Sigmoid colon (tissue), 3 donors: Measurements from ENCODE around the gene NF2.

Experiments
- POLR2A ChIP-seq, 2 donors: fragments of 450-650 bp; IDR thresholded peaks; one replicate each; pipeline ENCODE4 v1.6.1; 2016; ENCODE audit warnings: antibody characterized with exemption in 2 of 2, mild to moderate bottlenecking in 2 of 2, moderate library complexity in 2 of 2
- TF ChIP-seq, protein P1 (sequence below), 4 experiments: fragments of 450-650 bp in 3 of 4; fragments of 200-600 bp in 1 of 4; IDR thresholded peaks; one replicate each; pipeline ENCODE4 v1.5.1; 2016 to 2019; ENCODE audit warnings: antibody characterized with exemption in 4 of 4, mild to moderate bottlenecking in 3 of 4, moderate library complexity in 2 of 4

DNA sequence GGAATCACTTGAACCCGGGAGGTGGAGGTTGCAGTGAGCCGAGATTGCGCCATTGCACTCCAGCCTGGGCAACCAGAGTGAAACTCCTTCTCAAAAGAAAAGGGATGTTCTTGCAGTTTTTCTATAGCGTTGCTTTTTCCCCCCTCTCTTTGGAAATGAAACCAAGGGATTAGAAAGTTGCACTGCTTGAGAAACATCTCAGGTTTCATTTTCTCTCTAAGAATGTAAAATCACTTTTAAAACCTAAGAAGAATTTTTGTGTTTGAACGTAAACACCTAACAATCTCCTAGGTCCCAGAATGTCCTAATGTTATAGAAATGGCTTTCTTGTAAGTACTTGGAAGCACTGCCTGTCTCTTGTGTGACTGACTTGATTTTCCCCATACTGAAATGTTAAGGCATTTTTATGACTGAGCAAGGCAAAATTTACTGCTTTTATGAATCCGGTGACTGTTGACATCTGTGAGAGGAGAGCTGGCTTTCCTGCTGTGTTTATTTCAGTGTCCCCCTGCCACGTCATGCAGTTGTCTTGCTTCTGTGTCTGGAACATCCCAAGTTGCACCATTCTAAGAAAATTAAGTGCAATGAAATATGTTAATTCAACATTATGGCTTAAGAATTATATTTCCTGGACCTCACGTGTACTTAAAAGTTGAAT, 37.7 kb downstream of the NF2 start:
- TF ChIP-seq, protein P1, sequence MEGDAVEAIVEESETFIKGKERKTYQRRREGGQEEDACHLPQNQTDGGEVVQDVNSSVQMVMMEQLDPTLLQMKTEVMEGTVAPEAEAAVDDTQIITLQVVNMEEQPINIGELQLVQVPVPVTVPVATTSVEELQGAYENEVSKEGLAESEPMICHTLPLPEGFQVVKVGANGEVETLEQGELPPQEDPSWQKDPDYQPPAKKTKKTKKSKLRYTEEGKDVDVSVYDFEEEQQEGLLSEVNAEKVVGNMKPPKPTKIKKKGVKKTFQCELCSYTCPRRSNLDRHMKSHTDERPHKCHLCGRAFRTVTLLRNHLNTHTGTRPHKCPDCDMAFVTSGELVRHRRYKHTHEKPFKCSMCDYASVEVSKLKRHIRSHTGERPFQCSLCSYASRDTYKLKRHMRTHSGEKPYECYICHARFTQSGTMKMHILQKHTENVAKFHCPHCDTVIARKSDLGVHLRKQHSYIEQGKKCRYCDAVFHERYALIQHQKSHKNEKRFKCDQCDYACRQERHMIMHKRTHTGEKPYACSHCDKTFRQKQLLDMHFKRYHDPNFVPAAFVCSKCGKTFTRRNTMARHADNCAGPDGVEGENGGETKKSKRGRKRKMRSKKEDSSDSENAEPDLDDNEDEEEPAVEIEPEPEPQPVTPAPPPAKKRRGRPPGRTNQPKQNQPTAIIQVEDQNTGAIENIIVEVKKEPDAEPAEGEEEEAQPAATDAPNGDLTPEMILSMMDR (IDR thresholded peaks at IDR 0.05), result no peak
- no peak for TF ChIP-seq POLR2A (IDR thresholded peaks at IDR 0.05)
